ENCODE measurements around the gene TTLL11. TPM values are rescaled to one million over a fixed set of nuclear protein-coding genes. Genes with fewer than 3 reads are reported as not detected.

TTLL11 gene
- total RNA-seq, 1 donor from 2014 or later: 6.9 TPM

DNA sequence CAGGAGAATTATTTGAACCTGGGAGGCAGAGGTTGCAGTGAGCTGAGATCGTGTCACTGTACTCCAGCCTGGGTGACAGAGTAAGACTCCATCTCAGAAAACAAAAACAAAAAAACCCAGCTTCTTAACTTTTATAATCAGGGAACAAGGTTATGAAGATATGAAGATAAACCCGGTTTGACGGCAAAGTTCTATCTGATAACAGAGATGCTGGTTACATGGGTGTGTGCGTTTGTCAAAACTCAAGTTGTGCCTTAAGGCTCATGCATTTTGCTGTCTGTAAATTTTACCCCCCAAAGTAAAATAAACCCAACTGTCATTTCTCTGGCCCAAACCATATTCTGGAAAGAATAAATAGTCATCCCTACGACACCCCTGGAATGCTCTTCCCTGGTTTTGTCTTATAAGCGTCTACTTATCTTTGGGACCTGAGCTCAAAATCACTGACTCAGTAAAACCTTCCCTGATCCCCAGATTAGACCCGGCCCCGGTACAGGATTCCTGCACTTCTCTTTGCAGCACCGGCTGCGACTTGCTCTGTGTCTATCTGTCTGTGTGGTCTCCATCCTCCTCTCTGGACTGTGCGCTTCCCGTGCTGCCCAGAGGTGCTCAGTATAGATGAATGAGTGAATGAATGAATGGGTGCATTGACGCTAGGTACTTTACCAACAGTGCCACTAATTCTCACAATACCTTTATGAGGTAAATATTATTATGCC is 269.5 kb downstream of the TTLL11 start:
- TF ChIP-seq, protein P1, sequence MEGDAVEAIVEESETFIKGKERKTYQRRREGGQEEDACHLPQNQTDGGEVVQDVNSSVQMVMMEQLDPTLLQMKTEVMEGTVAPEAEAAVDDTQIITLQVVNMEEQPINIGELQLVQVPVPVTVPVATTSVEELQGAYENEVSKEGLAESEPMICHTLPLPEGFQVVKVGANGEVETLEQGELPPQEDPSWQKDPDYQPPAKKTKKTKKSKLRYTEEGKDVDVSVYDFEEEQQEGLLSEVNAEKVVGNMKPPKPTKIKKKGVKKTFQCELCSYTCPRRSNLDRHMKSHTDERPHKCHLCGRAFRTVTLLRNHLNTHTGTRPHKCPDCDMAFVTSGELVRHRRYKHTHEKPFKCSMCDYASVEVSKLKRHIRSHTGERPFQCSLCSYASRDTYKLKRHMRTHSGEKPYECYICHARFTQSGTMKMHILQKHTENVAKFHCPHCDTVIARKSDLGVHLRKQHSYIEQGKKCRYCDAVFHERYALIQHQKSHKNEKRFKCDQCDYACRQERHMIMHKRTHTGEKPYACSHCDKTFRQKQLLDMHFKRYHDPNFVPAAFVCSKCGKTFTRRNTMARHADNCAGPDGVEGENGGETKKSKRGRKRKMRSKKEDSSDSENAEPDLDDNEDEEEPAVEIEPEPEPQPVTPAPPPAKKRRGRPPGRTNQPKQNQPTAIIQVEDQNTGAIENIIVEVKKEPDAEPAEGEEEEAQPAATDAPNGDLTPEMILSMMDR (IDR thresholded peaks at IDR 0.05; ENCODE audit: insufficient read depth, low read depth, low read length): no peak
- TF ChIP-seq EZH2 (IDR thresholded peaks at IDR 0.05; ENCODE audit: insufficient read depth, low read length): no peak
- Mint-ChIP-seq H3K4me3 (ENCODE audit: unreplicated experiment) (no peak overlapping the region), H3K4me1 (ENCODE audit: low read depth, unreplicated experiment) (no peaks in the 10 kb centered on the region), H3K27ac (ENCODE audit: unreplicated experiment) (no peak overlapping the region), H3K9me3 (ENCODE audit: unreplicated experiment) (no peaks in the 10 kb centered on the region), H3K27me3 (ENCODE audit: low read depth, unreplicated experiment) (peaks cover 30% of the 10 kb centered on the region), H3K36me3 (ENCODE audit: low read depth, unreplicated experiment) (peaks cover 2% of the 10 kb centered on the region)
- no peaks in the 10 kb centered on the region for H3K9me3 ChIP-seq (ENCODE audit: insufficient read depth, low read depth, low read length)
- no peak overlapping the region for H2AFZ ChIP-seq (ENCODE audit: low read depth, low read length)
- no peak for FAIRE-seq
- H3K4me1 ChIP-seq (ENCODE audit: insufficient read depth, low read length): peaks cover 7% of the 10 kb centered on the region
- no peaks in the 10 kb centered on the region for H3K27me3 ChIP-seq (ENCODE audit: insufficient read depth, low read length)
- no peak for DNase-seq (ENCODE audit: low read depth)
- no peaks in the 10 kb centered on the region for H3K36me3 ChIP-seq (ENCODE audit: insufficient read depth, low read length)
- H3K9ac ChIP-seq (ENCODE audit: low read length): no peak overlapping the region
- no peak overlapping the region for H3K4me2 ChIP-seq (ENCODE audit: low read length)
- no peak overlapping the region for H3K4me3 ChIP-seq (ENCODE audit: insufficient read depth, low read depth, low read length)
- H3K27ac ChIP-seq (ENCODE audit: low read depth, low read length): no peak overlapping the region
- no peaks in the 10 kb centered on the region for H3K79me2 ChIP-seq (ENCODE audit: insufficient read depth, low read length)
- H4K20me1 ChIP-seq (ENCODE audit: insufficient read depth, low read length): no peaks in the 10 kb centered on the region

DNA sequence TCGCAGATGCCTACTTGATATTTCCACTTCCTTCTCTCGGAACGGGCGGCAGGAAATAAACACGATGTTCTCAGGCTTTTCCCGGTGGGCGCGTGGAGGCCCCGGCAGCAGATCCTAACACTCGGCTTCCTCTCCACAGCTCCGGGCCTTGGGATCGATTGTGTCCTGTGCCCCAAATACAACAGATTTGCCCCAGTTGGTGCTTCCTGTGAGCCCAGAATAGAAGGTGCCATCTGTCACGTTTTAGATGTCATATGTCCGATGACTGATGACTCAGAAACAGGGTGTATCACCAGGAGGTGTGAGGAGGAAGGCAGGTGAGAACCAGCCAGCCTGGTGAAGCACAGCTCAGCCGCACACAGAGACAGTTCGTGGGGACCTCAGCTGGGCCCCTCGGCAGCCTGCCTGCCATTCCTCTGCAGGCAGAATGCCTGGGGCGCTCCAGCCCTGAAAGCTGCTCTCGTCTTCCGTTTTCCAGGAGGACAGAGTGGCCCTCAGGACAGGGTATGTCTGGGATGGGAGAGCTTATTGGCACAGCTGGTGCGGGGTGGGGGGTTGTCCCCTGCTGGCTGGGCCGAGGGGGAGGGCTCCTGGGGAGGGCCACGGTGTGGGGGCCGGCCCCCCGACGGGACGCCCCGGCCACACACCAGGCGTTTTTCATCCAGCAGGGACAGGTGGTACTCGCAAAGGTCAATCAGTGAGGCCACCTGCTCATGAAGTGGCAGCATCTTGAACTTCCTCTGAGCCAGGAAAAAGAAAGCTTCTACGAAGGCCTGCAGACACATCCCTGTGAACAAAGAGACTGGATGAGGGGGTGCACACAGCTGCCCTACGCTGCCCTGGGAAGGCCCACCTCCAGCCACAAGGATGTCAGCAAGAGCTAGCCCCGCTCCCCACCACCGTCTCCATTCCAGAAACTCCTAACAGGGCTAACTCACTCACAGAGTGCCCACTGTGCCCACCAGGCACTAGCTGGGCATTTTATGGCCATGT is 270.7 kb downstream of the TTLL11 start:
- H3K27ac Mint-ChIP-seq (ENCODE audit: unreplicated experiment): no peak overlapping the region
- H3K9me3 ChIP-seq (ENCODE audit: insufficient read depth, low read depth, low read length): no peaks in the 10 kb centered on the region
- H3K27me3 ChIP-seq (ENCODE audit: insufficient read depth, low read length): peaks cover 2% of the 10 kb centered on the region
- no peak overlapping the region for H3K4me3 Mint-ChIP-seq (ENCODE audit: unreplicated experiment)
- TF ChIP-seq EZH2 (IDR thresholded peaks at IDR 0.05; ENCODE audit: insufficient read depth, low read length): no peak
- TF ChIP-seq, protein P1 (IDR thresholded peaks at IDR 0.05; ENCODE audit: insufficient read depth, low read depth, low read length): no peak
- DNase-seq (ENCODE audit: low read depth) (no peak), FAIRE-seq (no peak)
- H3K4me1 ChIP-seq (ENCODE audit: insufficient read depth, low read length): peaks cover 7% of the 10 kb centered on the region
- no peak overlapping the region for H3K4me2 ChIP-seq (ENCODE audit: low read length)
- no peak overlapping the region for H3K27ac ChIP-seq (ENCODE audit: low read depth, low read length)
- H3K4me3 ChIP-seq (ENCODE audit: insufficient read depth, low read depth, low read length): no peak overlapping the region
- peaks cover 2% of the 10 kb centered on the region for H3K36me3 Mint-ChIP-seq (ENCODE audit: low read depth, unreplicated experiment)
- H3K36me3 ChIP-seq (ENCODE audit: insufficient read depth, low read length): no peaks in the 10 kb centered on the region
- H3K79me2 ChIP-seq (ENCODE audit: insufficient read depth, low read length): no peaks in the 10 kb centered on the region
- no peaks in the 10 kb centered on the region for H4K20me1 ChIP-seq (ENCODE audit: insufficient read depth, low read length)
- H2AFZ ChIP-seq (ENCODE audit: low read depth, low read length): no peak overlapping the region
- H3K9ac ChIP-seq (ENCODE audit: low read length): no peak overlapping the region
- H3K27me3 Mint-ChIP-seq (ENCODE audit: low read depth, unreplicated experiment): peaks cover 43% of the 10 kb centered on the region
- no peaks in the 10 kb centered on the region for H3K4me1 Mint-ChIP-seq (ENCODE audit: low read depth, unreplicated experiment)
- no peaks in the 10 kb centered on the region for H3K9me3 Mint-ChIP-seq (ENCODE audit: unreplicated experiment)
